Ishikawa (cell line): ENCODE results near the gene FLT1.

Source experiments
- REST ChIP-seq: IDR thresholded peaks from 2 replicates; pipeline ENCODE4 v1.6.1; 2012; ENCODE audit warnings: low read depth, mild to moderate bottlenecking
- TEAD4 ChIP-seq: IDR thresholded peaks from 2 replicates; pipeline ENCODE4 v1.6.1; 2012

DNA sequence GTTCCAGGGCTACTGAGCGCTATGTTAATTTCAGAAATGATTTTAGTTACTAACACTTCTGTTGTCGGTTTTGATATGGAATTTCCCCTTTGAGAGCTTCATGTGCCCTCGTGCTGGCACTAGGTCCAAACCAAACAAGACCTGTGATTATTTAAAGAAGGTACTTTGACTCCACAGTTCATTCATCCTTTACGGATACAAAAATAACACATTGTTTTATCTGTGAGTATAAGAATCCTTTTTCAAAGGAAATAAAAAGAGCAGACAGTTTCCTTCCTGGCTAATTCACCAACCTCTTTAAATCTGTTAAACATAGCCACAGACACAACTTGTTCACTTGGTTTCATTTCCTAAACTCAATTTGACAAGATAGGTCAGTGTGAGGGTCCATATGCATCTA lies 141.2 kb downstream of the FLT1 start:
- TF ChIP-seq TEAD4 (no peak), REST (no peak)
